Endothelial cell (in vitro differentiated cells): ENCODE measurements around the gene TSPYL1. TPM values are rescaled to one million over a fixed set of nuclear protein-coding genes. Genes with fewer than 3 reads are reported as not detected.

ENCODE experiments used
- DNase-seq: peaks from one replicate; pipeline ENCODE4 v3.0.0; 2021; ENCODE audit warnings: low spot score
- H3K27ac Mint-ChIP-seq: one replicate; pipeline ENCODE4 v1.8.0; 2021; ENCODE audit warnings: mixed read lengths, inconsistent platforms; ENCODE audit not compliant: unreplicated experiment
- H3K27me3 Mint-ChIP-seq: one replicate; pipeline ENCODE4 v1.8.0; 2021; ENCODE audit warnings: mild to moderate bottlenecking, moderate library complexity, mixed read lengths, inconsistent platforms; ENCODE audit not compliant: unreplicated experiment
- H3K36me3 Mint-ChIP-seq: one replicate; pipeline ENCODE4 v1.8.0; 2021; ENCODE audit warnings: mild to moderate bottlenecking, low read depth, mixed read lengths, inconsistent platforms; ENCODE audit not compliant: unreplicated experiment
- H3K4me1 Mint-ChIP-seq: one replicate; pipeline ENCODE4 v1.8.0; 2021; ENCODE audit warnings: mild to moderate bottlenecking, mixed read lengths, inconsistent platforms; ENCODE audit not compliant: unreplicated experiment
- H3K4me3 Mint-ChIP-seq: one replicate; pipeline ENCODE4 v1.8.0; 2021; ENCODE audit warnings: mild to moderate bottlenecking, mixed read lengths, inconsistent platforms; ENCODE audit not compliant: unreplicated experiment
- H3K9me3 Mint-ChIP-seq: one replicate; pipeline ENCODE4 v1.8.0; 2021; ENCODE audit warnings: mixed read lengths, inconsistent platforms; ENCODE audit not compliant: unreplicated experiment
- CTCF ChIP-seq: fragments of 200-600 bp; sonication (generic); IDR thresholded peaks from one replicate; pipeline ENCODE4 v1.5.0; 2021; ENCODE audit warnings: antibody characterized with exemption; ENCODE audit not compliant: unreplicated experiment
- total RNA-seq: library from RNA; stranded (reverse); fragmentation: NEBNext Ultra II Directional; extraction: Animal tissue kit (Norgen Biotek cat#: 25700); gene quantifications from one replicate; pipeline ENCODE4 v1.2.1, GENCODE V29; 2021; ENCODE audit not compliant: unreplicated experiment

Gene TSPYL1
- total RNA-seq, 1 donor from 2014 or later: 76.4 TPM

- H3K27me3 Mint-ChIP-seq: peaks cover 10% of the 10 kb centered on the region
- no peak for TF ChIP-seq CTCF
- peak overlapping the region; percentile 39 for H3K27ac Mint-ChIP-seq
- peak overlapping the region; percentile 98 for H3K4me3 Mint-ChIP-seq
- no peaks in the 10 kb centered on the region for H3K9me3 Mint-ChIP-seq
- H3K4me1 Mint-ChIP-seq: peaks cover 55% of the 10 kb centered on the region
- H3K36me3 Mint-ChIP-seq: peaks cover 12% of the 10 kb centered on the region
- no peak for DNase-seq
Measured at GRCh38 chr6:116277124-116277523, 2.6 kb downstream of the TSPYL1 start.

- H3K4me1 Mint-ChIP-seq: peaks cover 8% of the 10 kb centered on the region
- H3K4me3 Mint-ChIP-seq: no peak overlapping the region
- no peaks in the 10 kb centered on the region for H3K27me3 Mint-ChIP-seq
- DNase-seq: no peak
- TF ChIP-seq CTCF: no peak
- no peak overlapping the region for H3K27ac Mint-ChIP-seq
- H3K36me3 Mint-ChIP-seq: peaks cover 6% of the 10 kb centered on the region
- no peaks in the 10 kb centered on the region for H3K9me3 Mint-ChIP-seq
Measured at GRCh38 chr6:116271149-116271708, 8.5 kb downstream of the TSPYL1 start.

GRCh38 chr6:116268589-116269293, 11.0 kb downstream of the TSPYL1 start:
- Mint-ChIP-seq H3K4me1 (no peaks in the 10 kb centered on the region), H3K27me3 (no peaks in the 10 kb centered on the region), H3K9me3 (no peaks in the 10 kb centered on the region), H3K4me3 (no peak overlapping the region), H3K36me3 (peaks cover 14% of the 10 kb centered on the region), H3K27ac (no peak overlapping the region)
- DNase-seq: no peak
- peak; percentile 78 for TF ChIP-seq CTCF

- no peaks in the 10 kb centered on the region for H3K9me3 Mint-ChIP-seq
- no peaks in the 10 kb centered on the region for H3K27me3 Mint-ChIP-seq
- no peak for TF ChIP-seq CTCF
- no peaks in the 10 kb centered on the region for H3K4me1 Mint-ChIP-seq
- no peak for DNase-seq
- peak overlapping the region; percentile 4 for H3K27ac Mint-ChIP-seq
- peaks cover 17% of the 10 kb centered on the region for H3K36me3 Mint-ChIP-seq
- H3K4me3 Mint-ChIP-seq: no peak overlapping the region
Measured at GRCh38 chr6:116267836-116268588, 11.7 kb downstream of the TSPYL1 start.

- Mint-ChIP-seq H3K4me1 (no peaks in the 10 kb centered on the region), H3K27ac (no peak overlapping the region), H3K9me3 (no peaks in the 10 kb centered on the region), H3K36me3 (peaks cover 29% of the 10 kb centered on the region), H3K27me3 (no peaks in the 10 kb centered on the region), H3K4me3 (no peak overlapping the region)
- no peak for TF ChIP-seq CTCF
- DNase-seq: no peak
Measured at GRCh38 chr6:116266803-116267202, 12.9 kb downstream of the TSPYL1 start.
